Measurements from ENCODE around the gene RBM15B. TPM values are rescaled to one million over a fixed set of nuclear protein-coding genes. Genes with fewer than 3 reads are reported as not detected.
A peak's percentile ranks its signal among the peaks of the same experiment; 100 is the strongest.
"Not testable (repeated sequence)": the region's sequence is repeated elsewhere in the genome, so short reads cannot be mapped to it uniquely, and the experiment has no call there.

The RBM15B gene
- total RNA-seq, 1 donor from 2014 or later: 36.1 TPM

DNA sequence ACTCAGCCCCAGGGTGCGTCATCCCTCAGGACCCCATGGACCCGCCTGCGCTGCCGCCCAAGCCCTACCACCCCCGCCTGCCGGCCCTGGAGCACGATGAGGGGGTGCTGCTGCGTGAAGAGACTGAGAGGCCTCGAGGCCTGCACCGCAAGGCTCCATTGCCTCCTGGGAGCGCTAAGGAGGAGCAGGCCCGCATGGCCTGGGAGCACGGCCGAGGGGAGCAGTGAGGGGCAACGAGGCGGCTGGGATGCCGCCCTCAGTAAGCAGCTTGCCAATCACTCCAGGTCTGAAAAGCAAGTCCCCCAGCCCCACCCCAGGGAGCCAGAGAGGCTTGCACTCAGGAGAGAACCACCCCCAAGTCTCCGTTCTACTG is 9.8 kb upstream of the RBM15B start:
- no peak overlapping the region for H3K27ac Mint-ChIP-seq
- no peaks in the 10 kb centered on the region for H3K9me3 Mint-ChIP-seq
- peaks cover 27% of the 10 kb centered on the region for H3K36me3 Mint-ChIP-seq (ENCODE audit: low read depth)
- H3K4me3 Mint-ChIP-seq (ENCODE audit: low read depth): no peak overlapping the region
- H3K4me1 Mint-ChIP-seq (ENCODE audit: low read depth): peaks cover 15% of the 10 kb centered on the region
- intact Hi-C loops (cut with micrococcal nuclease): loop anchor here (10.0 kb wide), 1 partner anchor 1027 kb away; the partner anchor contains the start of genes CYB561D2, NPRL2 and TMEM115
- no peak for DNase-seq (ENCODE audit: low spot score)
- H3K27me3 Mint-ChIP-seq (ENCODE audit: low read depth): no peaks in the 10 kb centered on the region

DNA sequence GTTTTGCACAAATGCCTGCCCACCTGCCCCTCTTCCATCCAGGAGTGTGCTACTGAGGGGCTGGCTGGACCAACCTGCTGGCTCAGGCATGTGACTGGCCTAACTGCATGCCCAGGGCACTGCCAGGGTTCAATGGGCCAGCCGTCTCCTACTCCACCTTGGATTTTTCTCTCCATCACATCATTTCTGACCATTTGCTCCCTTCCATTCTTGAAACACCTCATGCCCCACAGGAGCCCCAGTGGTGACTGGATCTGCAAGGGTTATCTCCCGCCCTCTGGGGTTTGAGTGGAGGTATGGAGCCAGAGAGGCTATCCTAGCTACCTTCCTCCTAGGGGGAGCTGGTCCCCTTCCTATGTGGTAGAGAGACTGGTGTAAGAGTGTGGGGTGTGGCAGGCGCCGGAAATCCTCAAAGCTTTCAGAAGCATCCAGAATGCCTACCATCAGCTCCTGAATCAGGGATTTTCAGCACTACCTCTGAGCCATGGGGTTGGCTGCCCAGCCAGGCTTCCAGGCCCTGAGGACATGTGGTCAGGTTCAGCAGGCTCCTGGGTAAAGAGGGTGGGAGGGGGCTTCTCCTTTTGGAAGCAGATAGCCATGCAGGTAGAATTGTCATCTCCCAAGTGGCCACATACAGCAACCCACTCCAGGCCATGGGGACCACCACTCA is 8.9 kb upstream of the RBM15B start:
- H3K4me1 Mint-ChIP-seq (ENCODE audit: low read depth): peaks cover 22% of the 10 kb centered on the region
- no peak overlapping the region for H3K4me3 Mint-ChIP-seq (ENCODE audit: low read depth)
- DNase-seq (ENCODE audit: low spot score): no peak
- no peaks in the 10 kb centered on the region for H3K27me3 Mint-ChIP-seq (ENCODE audit: low read depth)
- H3K36me3 Mint-ChIP-seq (ENCODE audit: low read depth): peaks cover 35% of the 10 kb centered on the region
- intact Hi-C loops (cut with micrococcal nuclease): loop anchor here (10.0 kb wide), 1 partner anchor 1027 kb away; the partner anchor contains the start of genes CYB561D2, NPRL2 and TMEM115
- no peaks in the 10 kb centered on the region for H3K9me3 Mint-ChIP-seq
- no peak overlapping the region for H3K27ac Mint-ChIP-seq

- H3K4me3 Mint-ChIP-seq (ENCODE audit: low read depth): peak overlapping the region; percentile 96
- no peak for DNase-seq (ENCODE audit: low spot score)
- peaks cover 29% of the 10 kb centered on the region for H3K4me1 Mint-ChIP-seq (ENCODE audit: low read depth)
- no peaks in the 10 kb centered on the region for H3K27me3 Mint-ChIP-seq (ENCODE audit: low read depth)
- intact Hi-C loops (cut with micrococcal nuclease): loop anchor here (10.0 kb wide), 1 partner anchor 1028 kb away; the partner anchor contains the start of genes CYB561D2, NPRL2 and TMEM115
- peaks cover 43% of the 10 kb centered on the region for H3K36me3 Mint-ChIP-seq (ENCODE audit: low read depth)
- no peaks in the 10 kb centered on the region for H3K9me3 Mint-ChIP-seq
- peak overlapping the region; percentile 67 for H3K27ac Mint-ChIP-seq
Observed at GRCh38 chr3:51382947-51383578, 8.0 kb upstream of the RBM15B start.

DNA sequence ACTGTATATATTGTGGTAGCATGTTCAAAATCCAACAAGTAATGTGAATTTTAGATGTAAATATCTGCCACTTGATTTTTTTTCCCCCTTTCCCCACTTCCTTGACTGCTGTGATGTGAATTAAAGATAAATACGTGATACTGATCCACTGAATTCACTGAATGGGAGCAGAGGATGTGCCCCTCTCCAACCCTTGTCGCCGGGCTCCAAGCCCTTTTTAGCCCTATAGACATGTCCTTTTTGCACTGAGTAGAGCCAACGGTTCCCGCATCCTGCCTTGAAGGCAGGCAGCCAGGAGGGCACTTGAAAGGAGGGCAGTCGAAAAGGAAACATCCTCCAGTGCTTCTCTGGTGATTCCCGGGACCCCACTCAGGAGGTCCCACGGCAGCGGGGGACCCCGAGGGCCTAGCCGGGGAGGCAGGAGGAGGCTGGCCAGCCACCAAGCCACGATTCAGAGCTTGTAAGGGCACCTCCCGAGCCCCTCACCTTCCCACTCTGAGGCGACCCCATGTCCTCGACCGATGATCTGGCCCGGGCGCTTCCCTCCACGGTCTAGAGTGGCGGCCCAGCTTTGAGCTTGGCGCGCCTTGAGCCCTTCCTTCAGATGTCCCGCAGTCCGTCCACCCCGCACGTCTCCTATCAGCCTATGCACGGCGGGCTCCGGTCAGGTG is 6.9 kb upstream of the RBM15B start:
- H3K27me3 Mint-ChIP-seq (ENCODE audit: low read depth): no peaks in the 10 kb centered on the region
- H3K27ac Mint-ChIP-seq: peak overlapping the region; percentile 97
- DNase-seq (ENCODE audit: low spot score): no peak
- intact Hi-C loops (cut with micrococcal nuclease): loop anchor here (2.0 to 10.0 kb wide), 4 partner anchors 117 to 1029 kb away; partner anchors contain the start of genes CYB561D2, DCAF1, HEMK1 and NPRL2
- H3K36me3 Mint-ChIP-seq (ENCODE audit: low read depth): peaks cover 53% of the 10 kb centered on the region
- H3K9me3 Mint-ChIP-seq: no peaks in the 10 kb centered on the region
- H3K4me1 Mint-ChIP-seq (ENCODE audit: low read depth): peaks cover 34% of the 10 kb centered on the region
- peak overlapping the region; percentile 96 for H3K4me3 Mint-ChIP-seq (ENCODE audit: low read depth)

- intact Hi-C loops (cut with micrococcal nuclease): loop anchor here (2.0 to 10.0 kb wide), 4 partner anchors 116 to 1030 kb away; partner anchors contain the start of genes CYB561D2, DCAF1, HEMK1 and NPRL2
- peaks cover 41% of the 10 kb centered on the region for H3K4me1 Mint-ChIP-seq (ENCODE audit: low read depth)
Observed at GRCh38 chr3:51384726-51385473, 6.2 kb upstream of the RBM15B start, which contains the start of gene MANF. MANF (plus strand) TSS chr3:51385291; CDS start chr3:51385343, 52 bp downstream.

GRCh38 chr3:51385621-51386091 is 5.4 kb upstream of the RBM15B start:
- DNase-seq (ENCODE audit: low spot score): no peak
- intact Hi-C loops (cut with micrococcal nuclease): loop anchor here (2.0 to 10.0 kb wide), 4 partner anchors 115 to 1031 kb away; partner anchors contain the start of genes CYB561D2, DCAF1, HEMK1 and NPRL2
- Mint-ChIP-seq H3K4me3 (ENCODE audit: low read depth) (peak overlapping the region; percentile 96), H3K27me3 (ENCODE audit: low read depth) (no peaks in the 10 kb centered on the region), H3K4me1 (ENCODE audit: low read depth) (peaks cover 47% of the 10 kb centered on the region), H3K36me3 (ENCODE audit: low read depth) (peaks cover 60% of the 10 kb centered on the region), H3K9me3 (no peaks in the 10 kb centered on the region), H3K27ac (peak overlapping the region; percentile 88)

More at GRCh38 chr3:51384726-51385473, 6.2 kb upstream of the RBM15B start, which contains the start of gene MANF:
- H3K36me3 Mint-ChIP-seq (ENCODE audit: low read depth): peaks cover 60% of the 10 kb centered on the region
- peak within 1 kb of the TSS; percentile 97 for H3K27ac Mint-ChIP-seq
- no peaks in the 10 kb centered on the region for H3K9me3 Mint-ChIP-seq
- no peaks in the 10 kb centered on the region for H3K27me3 Mint-ChIP-seq (ENCODE audit: low read depth)
- H3K4me3 Mint-ChIP-seq (ENCODE audit: low read depth): peak within 1 kb of the TSS; percentile 96
- peak; percentile 97 for DNase-seq (ENCODE audit: low spot score)

DNA sequence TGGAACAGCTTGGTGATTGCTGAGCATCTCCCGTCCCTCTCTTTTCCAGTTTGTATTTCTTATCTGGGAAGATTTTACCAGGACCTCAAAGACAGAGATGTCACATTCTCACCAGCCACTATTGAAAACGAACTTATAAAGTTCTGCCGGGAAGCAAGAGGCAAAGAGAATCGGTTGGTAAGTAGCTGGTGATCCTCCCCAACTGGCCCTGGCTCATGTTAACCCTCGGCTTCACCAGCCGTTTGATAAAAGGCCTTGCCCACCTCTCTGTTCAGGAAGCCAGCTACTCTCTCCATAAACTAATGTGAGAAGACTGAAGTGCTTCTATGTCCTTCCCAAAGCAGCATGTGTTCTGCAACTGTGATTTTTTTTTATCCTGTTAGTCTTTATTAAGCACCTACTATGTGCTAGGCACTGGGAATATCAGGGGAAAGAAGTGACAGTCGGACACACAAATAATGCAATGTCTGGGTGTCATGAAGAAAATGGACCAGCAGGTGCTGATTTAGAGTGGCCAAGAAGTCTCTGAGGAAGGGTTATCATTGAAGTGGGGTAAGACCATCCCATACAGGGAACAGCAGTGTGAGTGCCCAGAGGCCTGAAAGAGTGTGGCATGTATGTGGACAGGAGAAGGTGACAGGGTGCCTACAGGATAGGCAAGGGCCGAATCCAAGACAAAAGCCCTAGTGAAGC is 4.8 kb upstream of the RBM15B start:
- H3K9me3 Mint-ChIP-seq: no peaks in the 10 kb centered on the region
- peaks cover 49% of the 10 kb centered on the region for H3K4me1 Mint-ChIP-seq (ENCODE audit: low read depth)
- H3K27me3 Mint-ChIP-seq (ENCODE audit: low read depth): no peaks in the 10 kb centered on the region
- H3K36me3 Mint-ChIP-seq (ENCODE audit: low read depth): peaks cover 60% of the 10 kb centered on the region
- H3K27ac Mint-ChIP-seq: peak overlapping the region; percentile 88
- H3K4me3 Mint-ChIP-seq (ENCODE audit: low read depth): peak overlapping the region; percentile 96
- intact Hi-C loops (cut with micrococcal nuclease): loop anchor here (10.0 kb wide), 1 partner anchor 1032 kb away; the partner anchor contains the start of genes CYB561D2, NPRL2 and TMEM115
- no peak for DNase-seq (ENCODE audit: low spot score)

GRCh38 chr3:51386852-51387229 is 4.2 kb upstream of the RBM15B start:
- H3K4me1 Mint-ChIP-seq (ENCODE audit: low read depth): peaks cover 49% of the 10 kb centered on the region
- H3K4me3 Mint-ChIP-seq (ENCODE audit: low read depth): peak overlapping the region; percentile 96
- intact Hi-C loops (cut with micrococcal nuclease): loop anchor here (10.0 kb wide), 1 partner anchor 1032 kb away; the partner anchor contains the start of genes CYB561D2, NPRL2 and TMEM115
- no peaks in the 10 kb centered on the region for H3K9me3 Mint-ChIP-seq
- no peak for DNase-seq (ENCODE audit: low spot score)
- peaks cover 60% of the 10 kb centered on the region for H3K36me3 Mint-ChIP-seq (ENCODE audit: low read depth)
- H3K27me3 Mint-ChIP-seq (ENCODE audit: low read depth): no peaks in the 10 kb centered on the region
- no peak overlapping the region for H3K27ac Mint-ChIP-seq

DNA sequence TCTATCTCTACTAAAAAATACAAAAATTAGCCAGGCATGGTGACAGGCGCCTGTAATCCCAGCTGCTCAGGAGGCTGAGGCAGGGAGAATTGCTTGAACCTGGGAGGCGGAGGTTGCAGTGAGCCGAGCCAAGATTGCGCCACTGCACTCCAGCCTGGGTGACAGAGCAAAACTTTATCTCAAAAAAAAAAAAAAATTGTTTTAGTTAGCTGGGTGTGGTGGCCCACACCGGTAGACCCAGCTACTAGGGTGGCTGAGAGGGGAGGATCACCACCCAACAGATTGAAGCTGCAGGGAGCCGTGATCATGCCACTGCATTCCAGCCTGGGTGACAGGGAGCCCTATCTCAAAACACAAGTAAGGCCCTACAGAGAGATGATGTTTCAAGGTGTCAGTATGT is 3.8 kb upstream of the RBM15B start:
- intact Hi-C loops (cut with micrococcal nuclease): loop anchor here (10.0 kb wide), 1 partner anchor 1032 kb away; the partner anchor contains the start of genes CYB561D2, NPRL2 and TMEM115
- H3K4me3 Mint-ChIP-seq (ENCODE audit: low read depth): peak overlapping the region; percentile 96
- DNase-seq (ENCODE audit: low spot score); H3K9me3 Mint-ChIP-seq; H3K27me3 Mint-ChIP-seq (ENCODE audit: low read depth); H3K27ac Mint-ChIP-seq: not testable (repeated sequence)
- peaks cover 49% of the 10 kb centered on the region for H3K4me1 Mint-ChIP-seq (ENCODE audit: low read depth)
- peaks cover 60% of the 10 kb centered on the region for H3K36me3 Mint-ChIP-seq (ENCODE audit: low read depth)

DNA sequence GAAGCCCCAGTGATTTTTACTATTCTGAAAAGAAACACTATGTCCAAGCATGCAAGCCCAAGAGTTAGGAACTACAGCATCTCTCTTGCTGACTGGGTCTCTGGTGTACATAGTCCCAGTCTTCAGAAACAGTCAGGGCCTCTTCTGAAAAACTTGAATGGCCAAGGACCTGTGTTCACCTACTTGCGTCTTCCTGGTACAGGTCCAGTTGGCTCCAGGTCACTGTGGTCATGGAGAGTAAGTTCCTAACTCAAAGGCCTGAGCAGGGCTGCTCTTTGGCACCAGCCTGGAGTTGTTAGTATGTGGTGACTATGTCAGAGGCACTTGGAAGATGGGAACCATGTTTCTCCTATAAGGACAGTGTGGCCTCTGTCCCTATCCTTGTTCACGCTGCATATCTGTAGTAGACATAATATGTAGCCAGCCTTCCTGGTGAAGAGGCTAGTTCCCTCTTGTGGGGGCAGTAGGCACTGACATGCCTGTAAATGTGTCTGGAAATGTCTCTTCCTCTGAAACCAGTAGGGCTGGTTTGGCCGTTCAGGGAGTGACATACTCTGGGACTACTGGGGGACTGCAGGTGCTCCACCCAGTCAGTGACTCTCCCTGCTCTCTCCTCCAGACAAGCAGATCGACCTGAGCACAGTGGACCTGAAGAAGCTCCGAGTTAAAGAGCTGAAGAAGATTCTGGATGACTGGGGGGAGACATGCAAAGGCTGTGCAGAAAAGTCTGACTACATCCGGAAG is 2.6 kb upstream of the RBM15B start:
- Mint-ChIP-seq H3K4me3 (ENCODE audit: low read depth) (peak overlapping the region; percentile 30), H3K36me3 (ENCODE audit: low read depth) (peaks cover 68% of the 10 kb centered on the region), H3K27me3 (ENCODE audit: low read depth) (no peaks in the 10 kb centered on the region), H3K27ac (no peak overlapping the region), H3K9me3 (no peaks in the 10 kb centered on the region), H3K4me1 (ENCODE audit: low read depth) (peaks cover 51% of the 10 kb centered on the region)
- no peak for DNase-seq (ENCODE audit: low spot score)
- intact Hi-C loops (cut with micrococcal nuclease): loop anchor here (10.0 kb wide), 1 partner anchor 1034 kb away; the partner anchor contains the start of genes CYB561D2, NPRL2 and TMEM115

All from activated T-helper 2 cell treated with anti-CD3 and anti-CD28 coated beads, Interferon-gamma antibody, Interleukin-2, Interleukin-4, amounts not matched to agents 10 μg/mL and 5 μg/mL and 100 μg/mL, durations not matched to agents 14 hours and 24 hours and 36 hours (primary cell).